Epidermal melanocyte (primary cell): ENCODE results near the gene PPIF.

ENCODE experiments used
- DNase-seq: peaks from one replicate; pipeline ENCODE4 v3.0.0; 2011; ENCODE audit warnings: low spot score; ENCODE audit not compliant: insufficient read length

Gene PPIF

GRCh38 chr10:79372871-79373270 is 25.6 kb downstream of the PPIF start:
- DNase-seq: no peak

DNA sequence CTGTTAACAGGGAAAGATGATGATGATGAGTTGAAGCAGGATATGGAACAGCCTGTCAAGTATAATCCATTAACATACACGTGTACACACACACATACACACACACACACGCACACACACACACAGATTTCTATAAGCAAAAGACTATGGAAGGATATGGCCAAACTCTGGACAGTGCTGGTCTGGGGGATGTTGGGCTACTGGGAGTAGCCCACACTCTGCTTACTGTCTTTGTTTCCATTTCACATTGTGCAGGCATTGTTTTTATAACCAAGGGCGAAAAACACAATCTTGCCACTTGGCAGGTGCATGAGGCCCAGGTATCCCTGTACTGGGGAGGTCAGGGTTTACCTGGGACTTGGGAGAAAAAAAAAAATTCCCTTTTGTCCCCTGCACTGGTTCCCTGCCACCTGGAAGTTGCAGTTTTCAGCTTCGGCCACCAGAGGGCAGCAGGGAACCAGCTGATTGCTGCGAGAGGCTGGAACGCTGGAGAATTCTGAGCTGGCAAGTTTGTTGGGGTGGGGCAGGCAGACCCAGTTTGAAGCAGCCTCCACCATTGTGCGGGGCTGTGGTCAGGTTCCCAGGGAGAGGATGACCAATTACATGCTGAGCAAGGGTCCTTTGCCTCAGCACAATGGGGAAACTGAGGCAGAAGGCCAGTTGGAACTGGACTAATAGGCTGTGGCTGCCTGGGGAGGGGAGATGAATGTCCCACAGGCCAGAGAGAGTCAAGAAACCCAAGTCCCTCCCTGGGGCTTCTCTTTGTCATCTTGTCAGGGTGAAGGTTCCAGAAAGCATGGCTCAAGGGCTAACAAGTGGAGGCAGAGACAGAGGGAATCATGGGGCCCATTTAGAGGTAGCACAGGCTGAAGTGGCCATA is 27.3 kb downstream of the PPIF start:
- peak; percentile 82 for DNase-seq

GRCh38 chr10:79375321-79376077 is 28.2 kb downstream of the PPIF start:
- DNase-seq: no peak

GRCh38 chr10:79376078-79376628 is 28.9 kb downstream of the PPIF start:
- DNase-seq: no peak

- DNase-seq: no peak
Measured at GRCh38 chr10:79376751-79377556, 29.7 kb downstream of the PPIF start.

DNA sequence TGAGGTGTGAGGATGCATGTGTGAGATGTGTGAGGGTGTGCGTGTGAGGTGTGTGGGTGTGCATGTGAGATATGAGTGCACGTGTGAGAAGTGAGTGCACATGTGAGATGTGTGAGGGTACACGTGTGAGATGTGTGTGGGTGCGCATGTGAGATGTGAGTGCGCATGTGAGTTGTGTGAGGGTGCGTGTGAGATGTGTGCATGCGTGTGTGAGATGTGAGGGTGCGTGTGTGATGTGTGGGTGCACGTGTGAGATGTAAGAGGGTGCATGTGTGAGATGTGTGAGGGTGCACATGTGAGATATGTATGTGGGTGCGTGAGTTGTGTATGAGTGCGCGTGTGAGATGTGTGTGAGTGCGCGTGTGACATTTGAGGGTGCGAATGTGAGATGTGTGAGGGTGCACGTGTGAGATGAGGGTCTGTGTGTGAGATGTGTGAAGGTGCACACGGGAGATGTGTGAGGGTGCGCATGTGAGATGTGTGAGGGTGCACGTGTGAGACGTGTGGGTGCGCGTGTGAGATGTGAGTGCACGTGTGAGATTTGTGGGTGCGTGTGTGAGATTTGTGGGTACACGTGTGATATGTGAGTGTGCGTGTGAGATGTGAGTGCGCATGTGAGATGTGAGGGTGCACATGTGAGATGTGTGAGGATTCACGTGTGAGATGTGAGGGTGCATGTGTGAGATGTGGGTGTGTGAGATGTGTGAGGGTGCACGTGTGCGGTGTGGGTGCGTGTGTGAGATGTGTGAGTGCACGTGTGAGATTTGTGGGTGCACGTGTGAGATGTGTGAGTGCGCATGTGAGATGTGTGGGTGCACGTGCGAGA is 30.5 kb downstream of the PPIF start:
- DNase-seq: no peak

GRCh38 chr10:79378383-79378646 is 31.0 kb downstream of the PPIF start:
- DNase-seq: no peak

- no peak for DNase-seq
Measured at GRCh38 chr10:79378647-79379511, 31.6 kb downstream of the PPIF start.

- no peak for DNase-seq
Measured at GRCh38 chr10:79379512-79380124, 32.3 kb downstream of the PPIF start.

DNA sequence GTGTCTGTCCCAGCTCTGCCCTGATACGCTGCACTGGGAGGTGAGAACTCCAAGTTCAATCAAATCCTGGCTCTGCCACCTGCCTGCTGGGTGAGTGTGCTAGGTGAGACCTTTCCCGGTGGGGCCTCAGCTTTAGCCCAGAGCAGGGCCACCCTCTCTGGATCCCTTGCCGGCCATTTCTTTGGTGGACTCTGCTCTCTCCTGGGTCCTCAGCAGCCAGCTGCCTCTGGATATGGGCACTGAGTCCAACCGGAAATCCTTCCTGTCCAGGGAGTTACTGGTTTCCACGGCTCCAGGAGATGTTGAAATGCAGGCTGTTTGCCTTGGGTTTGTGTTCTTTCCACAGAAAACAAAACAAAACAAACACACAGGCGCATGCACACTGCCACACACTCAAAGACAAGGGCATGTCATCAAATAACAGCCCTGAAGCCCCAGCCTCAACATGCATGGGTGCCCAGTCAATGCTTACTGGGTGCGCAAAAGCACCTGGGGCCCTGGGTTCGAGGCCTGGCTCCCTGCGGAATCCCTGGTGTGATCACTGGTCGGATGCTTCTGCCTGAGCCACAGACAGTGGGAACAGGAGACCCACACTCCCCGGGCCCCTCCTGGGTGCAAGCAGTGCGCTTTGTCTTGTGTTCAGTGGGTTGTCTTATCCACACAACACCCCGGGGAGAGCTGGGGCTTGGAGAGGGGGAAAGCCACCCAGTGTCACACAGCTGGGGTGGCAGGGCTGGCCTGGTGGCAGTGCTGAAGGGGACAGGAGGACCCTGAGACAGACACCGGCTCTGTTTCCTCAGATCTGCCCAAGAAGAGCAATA is 33.1 kb downstream of the PPIF start:
- DNase-seq: no peak

- no peak for DNase-seq
Measured at GRCh38 chr10:79380946-79381721, 33.9 kb downstream of the PPIF start.

DNA sequence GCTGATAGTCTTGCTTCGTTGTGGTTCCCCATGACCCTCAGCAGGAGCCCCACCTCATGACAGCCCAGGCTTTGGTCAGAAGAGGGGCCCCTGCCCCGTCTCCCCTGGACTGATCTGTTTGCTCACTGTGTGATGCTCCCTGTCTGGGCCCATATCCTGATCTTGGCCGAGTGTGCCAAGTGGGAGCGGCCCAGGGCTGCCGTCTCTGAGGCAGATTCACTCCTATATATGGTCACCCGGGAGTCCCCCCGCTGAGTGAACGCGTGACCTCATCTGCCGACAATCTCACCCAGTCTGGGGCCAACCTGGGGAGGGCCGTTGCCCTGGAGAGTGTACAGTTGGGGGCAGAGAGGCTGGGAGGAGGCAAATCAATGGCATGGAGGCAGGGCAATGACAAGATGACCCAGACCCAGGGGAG is 34.5 kb downstream of the PPIF start:
- DNase-seq: peak; percentile 59

GRCh38 chr10:79382491-79382941 is 35.2 kb downstream of the PPIF start:
- no peak for DNase-seq

GRCh38 chr10:79383974-79384606 is 36.8 kb downstream of the PPIF start:
- no peak for DNase-seq

DNA sequence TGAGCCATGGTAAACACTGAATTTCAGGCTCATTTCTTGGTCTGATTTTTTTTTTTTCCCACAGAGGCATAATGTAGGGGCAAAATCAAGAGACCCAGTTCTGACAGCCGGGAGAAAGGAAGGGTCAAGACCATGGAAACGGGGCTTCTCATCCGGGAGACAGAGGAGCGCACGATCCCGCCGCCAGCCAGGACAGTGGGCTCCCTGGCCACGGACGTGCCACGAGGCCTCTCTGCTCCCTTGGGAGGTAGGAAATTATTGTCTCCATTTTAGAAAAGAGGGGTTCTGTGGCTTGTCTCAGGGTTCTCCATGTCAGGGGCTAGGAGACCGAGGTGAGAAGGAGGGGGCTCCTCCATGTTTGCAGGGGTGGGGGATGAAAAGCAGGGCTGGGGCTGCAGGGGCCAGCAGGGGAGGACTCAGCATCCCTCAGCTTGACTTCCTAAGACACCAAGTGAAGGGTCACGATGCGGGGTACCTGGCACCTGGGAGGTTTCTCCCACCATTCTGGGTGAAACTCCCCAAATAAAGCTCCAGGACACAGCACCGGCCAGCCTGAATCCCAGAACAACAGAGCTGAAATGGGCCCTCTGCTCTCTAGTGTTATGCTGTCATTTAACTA is 37.6 kb downstream of the PPIF start:
- no peak for DNase-seq

- DNase-seq: no peak
Measured at GRCh38 chr10:79385392-79385795, 38.1 kb downstream of the PPIF start.
